H9 (cell line): ENCODE data around the gene SELENOM. TPM values are rescaled to one million over a fixed set of nuclear protein-coding genes. Genes with fewer than 3 reads are reported as not detected.

Experiments used
- DNase-seq: peaks from one replicate; pipeline ENCODE4 v3.0.0-alpha.2; 2017
- H2AFZ ChIP-seq: one replicate; pipeline ENCODE4 v1.6.1; 2013; ENCODE audit warnings: mild to moderate bottlenecking, low read length, control low read depth, moderate library complexity
- H2AK5ac ChIP-seq: 2 replicates; pipeline ENCODE4 v1.6.1; 2013; ENCODE audit warnings: low read length, control low read depth, mixed read lengths; ENCODE audit not compliant: insufficient read length
- H2BK120ac ChIP-seq: one replicate; pipeline ENCODE4 v1.6.1; 2013; ENCODE audit warnings: low read depth, mild to moderate bottlenecking, low read length, control low read depth, inconsistent platforms; ENCODE audit not compliant: poor library complexity, severe bottlenecking
- H2BK12ac ChIP-seq: 2 replicates; pipeline ENCODE4 v1.6.1; 2013; ENCODE audit warnings: low read length, control low read depth, mixed read lengths, low read depth; ENCODE audit not compliant: insufficient read length
- H2BK15ac ChIP-seq: 2 replicates; pipeline ENCODE4 v1.6.1; 2013; ENCODE audit warnings: low read depth, low read length, control low read depth
- H2BK20ac ChIP-seq: one replicate; pipeline ENCODE4 v1.6.1; 2013; ENCODE audit warnings: low read depth, mild to moderate bottlenecking, low read length, control low read depth, inconsistent platforms; ENCODE audit not compliant: poor library complexity, severe bottlenecking
- H2BK5ac ChIP-seq: 2 replicates; pipeline ENCODE4 v1.6.1; 2013; ENCODE audit warnings: low read length, control low read depth, mixed read lengths; ENCODE audit not compliant: insufficient read length
- H3K14ac ChIP-seq: 2 replicates; pipeline ENCODE4 v1.6.1; 2013; ENCODE audit warnings: low read length, control low read depth; ENCODE audit not compliant: insufficient read depth
- H3K18ac ChIP-seq: 2 replicates; pipeline ENCODE4 v1.6.1; 2013; ENCODE audit warnings: low read depth, mild to moderate bottlenecking, mixed read lengths, low read length, control low read depth; ENCODE audit not compliant: insufficient read length
- H3K23ac ChIP-seq: 2 replicates; pipeline ENCODE4 v1.6.1; 2013; ENCODE audit warnings: low read length, control low read depth, mixed read lengths, low read depth; ENCODE audit not compliant: insufficient read length
- H3K23me2 ChIP-seq: 2 replicates; pipeline ENCODE4 v1.6.1; 2013; ENCODE audit warnings: low read depth, mild to moderate bottlenecking, mixed read lengths, low read length, control low read depth; ENCODE audit not compliant: insufficient read length, poor library complexity, severe bottlenecking
- H3K27ac ChIP-seq: 2 replicates; pipeline ENCODE4 v1.5.1; 2013; ENCODE audit warnings: low read length, control low read depth, mixed read lengths, low read depth; ENCODE audit not compliant: insufficient read length
- H3K27me3 ChIP-seq: 2 replicates; pipeline ENCODE4 v1.6.1; 2013; ENCODE audit warnings: low read length, control low read depth, inconsistent platforms; ENCODE audit not compliant: insufficient read depth
- H3K4ac ChIP-seq: 2 replicates; pipeline ENCODE4 v1.6.1; 2013; ENCODE audit warnings: low read depth, mild to moderate bottlenecking, control low read depth, inconsistent platforms, low read length, moderate library complexity
- H3K4me1 ChIP-seq: 2 replicates; pipeline ENCODE4 v1.6.1; 2013; ENCODE audit warnings: low read length, control low read depth, inconsistent platforms; ENCODE audit not compliant: insufficient read depth
- H3K4me2 ChIP-seq: 2 replicates; pipeline ENCODE4 v1.6.1; 2013; ENCODE audit warnings: low read length, control low read depth, mixed read lengths; ENCODE audit not compliant: insufficient read length, insufficient read depth
- H3K56ac ChIP-seq: 2 replicates; pipeline ENCODE4 v1.6.1; 2013; ENCODE audit warnings: low read depth, mild to moderate bottlenecking, mixed read lengths, low read length, control low read depth; ENCODE audit not compliant: insufficient read length
- H3K79me1 ChIP-seq: 2 replicates; pipeline ENCODE4 v1.6.1; 2013; ENCODE audit warnings: low read depth, mild to moderate bottlenecking, moderate library complexity, low read length, control low read depth, inconsistent platforms; ENCODE audit not compliant: insufficient read depth, poor library complexity, severe bottlenecking
- H3K79me2 ChIP-seq: 2 replicates; pipeline ENCODE4 v1.6.1; 2013; ENCODE audit warnings: low read length, control low read depth, inconsistent platforms; ENCODE audit not compliant: insufficient read depth
- H3K9ac ChIP-seq: 2 replicates; pipeline ENCODE4 v1.6.1; 2013; ENCODE audit warnings: low read length, control low read depth, mixed read lengths; ENCODE audit not compliant: insufficient read length; ENCODE audit errors: extremely low read depth
- H3K9me3 ChIP-seq: one replicate; pipeline ENCODE4 v1.6.1; 2013; ENCODE audit warnings: low read depth, low read length, inconsistent platforms; ENCODE audit not compliant: control insufficient read depth
- H3T11ph ChIP-seq: one replicate; pipeline ENCODE4 v1.6.1; 2013; ENCODE audit warnings: mild to moderate bottlenecking, low read length, control low read depth, inconsistent platforms
- H4K20me1 ChIP-seq: one replicate; pipeline ENCODE4 v1.6.1; 2013; ENCODE audit not compliant: control insufficient read depth, insufficient read length, insufficient read depth
- H4K5ac ChIP-seq: 2 replicates; pipeline ENCODE4 v1.6.1; 2013; ENCODE audit warnings: low read depth, mild to moderate bottlenecking, mixed read lengths, low read length, control low read depth; ENCODE audit not compliant: insufficient read length
- H4K8ac ChIP-seq: replicated peaks from 2 replicates; pipeline ENCODE4 v1.6.1; 2013; ENCODE audit warnings: low read length, control low read depth, mixed read lengths, low read depth; ENCODE audit not compliant: insufficient read length
- H4K91ac ChIP-seq: 2 replicates; pipeline ENCODE4 v1.6.1; 2013; ENCODE audit warnings: low read depth, mild to moderate bottlenecking, moderate library complexity, mixed read lengths, low read length, control low read depth; ENCODE audit not compliant: insufficient read length
- H3K27ac Mint-ChIP-seq, 3 experiments: 2 replicates in 2 of 3; 3 replicates in 1 of 3; pipeline ENCODE4 v1.8.0; 2020 to 2021; ENCODE audit warnings: mixed read lengths in 3 of 3, mild to moderate bottlenecking in 1 of 3, moderate library complexity in 1 of 3
- H3K27me3 Mint-ChIP-seq: 2 replicates; pipeline ENCODE4 v1.8.0; 2021; ENCODE audit warnings: low read depth, mild to moderate bottlenecking, moderate library complexity, mixed read lengths
- H3K36me3 Mint-ChIP-seq, 3 experiments: 2 replicates in 2 of 3; 3 replicates in 1 of 3; pipeline ENCODE4 v1.8.0; 2020 to 2021; ENCODE audit warnings: low read depth in 3 of 3, mixed read lengths in 3 of 3; ENCODE audit not compliant: insufficient read depth in 1 of 3
- H3K4me1 Mint-ChIP-seq, 2 experiments: 2 replicates each; pipeline ENCODE4 v1.8.0; 2020; ENCODE audit warnings: mixed read lengths in 2 of 2
- H3K4me3 Mint-ChIP-seq, 2 experiments: 2 replicates in 1 of 2; 3 replicates in 1 of 2; pipeline ENCODE4 v1.8.0; 2020 to 2021; ENCODE audit warnings: mild to moderate bottlenecking in 2 of 2, mixed read lengths in 2 of 2, moderate library complexity in 1 of 2
- H3K9me3 Mint-ChIP-seq, 2 experiments: 2 replicates in 1 of 2; 3 replicates in 1 of 2; pipeline ENCODE4 v1.8.0; 2020; ENCODE audit warnings: mild to moderate bottlenecking in 2 of 2, mixed read lengths in 2 of 2, moderate library complexity in 1 of 2
- CTCF ChIP-seq: fragments of 200-600 bp; sonication (generic); conservative IDR thresholded peaks from 3 replicates; pipeline ENCODE4 v1.8.0; 2021; ENCODE audit warnings: antibody characterized with exemption, mild to moderate bottlenecking
- WGBS: extraction: QIAGEN DNeasy Blood & Tissue Kit; methylation state at CpG from one replicate; pipeline ENCODE4 v1.1.7; 2013; ENCODE audit warnings: missing lambda C conversion rate, low lambda C conversion rate, mixed read lengths; ENCODE audit not compliant: insufficient read length; ENCODE audit errors: extremely low coverage; 5-methylcytosine and 5-hydroxymethylcytosine counted together
- total RNA-seq: library from RNA; stranded (reverse); gene quantifications from 2 replicates; pipeline ENCODE4 v1.2.1, GENCODE V29; 2021

SELENOM gene
- total RNA-seq, 1 experiment from 2014 or later: 18.6 TPM

- WGBS: no CpG with 5 or more reads among the region's 5 CpGs
- Histone ChIP-seq H3K79me1 (no peaks in the 10 kb centered on the region), H3K23ac (no peak overlapping the region), H3K9ac (no peak overlapping the region), H3K4ac (no peak overlapping the region), H3K27ac (no peak overlapping the region), H3K14ac (no peak overlapping the region), H4K8ac (no peak overlapping the region), H2BK12ac (no peak overlapping the region), H2BK120ac (no peak overlapping the region), H3T11ph (no peak overlapping the region), H2AK5ac (no peak overlapping the region), H3K56ac (no peak overlapping the region), H3K4me2 (no peak overlapping the region), H3K18ac (no peak overlapping the region), H2BK15ac (no peak overlapping the region), H4K20me1 (no peaks in the 10 kb centered on the region), H4K91ac (no peak overlapping the region), H2AFZ (no peak overlapping the region), H3K9me3 (no peaks in the 10 kb centered on the region), H2BK20ac (no peak overlapping the region), H3K23me2 (peaks cover 6% of the 10 kb centered on the region), H3K27me3 (no peaks in the 10 kb centered on the region), H4K5ac (no peak overlapping the region), H3K4me1 (0 out of 2 replicates have a peak, but pooled peaks cover 1% of the 10 kb centered on the region), H2BK5ac (no peak overlapping the region), H3K79me2 (no peaks in the 10 kb centered on the region)
- TF ChIP-seq CTCF: no peak
- H3K27ac Mint-ChIP-seq: no peak overlapping the region
- H3K27me3 Mint-ChIP-seq: no peaks in the 10 kb centered on the region
- H3K4me1 Mint-ChIP-seq: peaks cover 4 to 28% of the 10 kb centered on the region in 2 experiments
- peaks cover 3 to 10% (median 3%) of the 10 kb centered on the region in 3 experiments; a peak in 3 of 7 replicates for H3K36me3 Mint-ChIP-seq
- no peak overlapping the region for H3K4me3 Mint-ChIP-seq
- no peak for DNase-seq
- no peaks in the 10 kb centered on the region; a peak in 1 of 5 replicates for H3K9me3 Mint-ChIP-seq
Measured at GRCh38 chr22:31094021-31094551, 13.3 kb downstream of the SELENOM start.
